Mesenteric fat pad (tissue), 1 donor: ENCODE results near the gene TBCK. TPM values are rescaled to one million over a fixed set of nuclear protein-coding genes. Genes with fewer than 3 reads are reported as not detected.
"Not testable (repeated sequence)": the region's sequence is repeated elsewhere in the genome, so short reads cannot be mapped to it uniquely, and the experiment has no call there.

Source experiments
- DNase-seq: peaks from one replicate; pipeline ENCODE4 v3.0.0-alpha.2; 2020; ENCODE audit warnings: low spot score
- total RNA-seq: library from RNA; stranded (reverse); fragmentation: NEBNext Ultra II Directional; extraction: Animal tissue kit (Norgen Biotek cat#: 25700); gene quantifications from one replicate; pipeline ENCODE4 v1.2.1, GENCODE V29; 2021
- donor health status: DM: yes; HTN: yes; CAD: no.

Gene TBCK
- total RNA-seq, 1 donor from 2014 or later: 34.9 TPM

DNA sequence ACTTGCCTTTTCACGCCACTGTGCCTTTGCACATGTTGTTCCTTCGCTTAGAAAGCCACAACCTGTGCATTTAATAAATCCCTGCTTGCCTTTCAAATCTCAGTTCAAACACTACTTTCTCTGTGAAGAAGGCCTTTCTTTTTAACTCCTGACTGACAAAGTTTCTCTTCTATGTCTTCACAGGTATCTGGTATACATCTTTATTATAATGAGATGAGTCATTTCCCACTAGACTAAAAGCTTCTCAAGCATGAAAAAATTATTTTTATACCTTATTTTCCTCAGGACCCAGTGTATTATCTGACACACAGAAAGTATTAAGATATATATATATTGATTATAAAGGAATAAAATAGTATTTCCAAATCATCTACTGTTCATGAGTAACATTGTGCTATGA is 189.9 kb downstream of the TBCK start:
- no peak for DNase-seq

DNA sequence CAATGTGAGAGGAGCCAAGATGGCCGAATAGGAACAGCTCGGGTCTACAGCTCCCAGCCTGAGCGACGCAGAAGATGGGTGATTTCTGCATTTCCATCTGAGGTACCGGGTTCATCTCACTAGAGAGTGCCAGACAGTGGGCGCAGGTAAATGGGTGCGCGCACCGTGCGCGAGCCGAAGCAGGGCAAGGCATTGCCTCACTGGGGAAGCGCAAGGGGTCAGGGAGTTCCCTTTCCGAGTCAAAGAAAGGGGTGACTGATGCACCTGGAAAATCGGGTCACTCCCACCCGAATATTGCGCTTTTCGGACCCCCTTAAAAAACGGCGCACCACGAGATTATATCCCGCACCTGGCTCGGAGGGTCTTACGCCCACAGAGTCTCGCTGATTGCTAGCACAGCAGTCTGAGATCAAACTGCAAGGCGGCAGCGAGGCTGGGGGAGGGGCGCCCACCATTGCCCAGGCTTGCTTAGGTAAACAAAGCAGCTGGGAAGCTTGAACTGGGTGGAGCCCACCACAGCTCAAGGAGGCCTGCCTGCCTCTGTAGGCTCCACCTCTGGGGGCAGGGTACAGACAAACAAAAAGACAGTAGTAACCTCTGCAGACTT is 196.0 kb downstream of the TBCK start:
- DNase-seq: not testable (repeated sequence)

DNA sequence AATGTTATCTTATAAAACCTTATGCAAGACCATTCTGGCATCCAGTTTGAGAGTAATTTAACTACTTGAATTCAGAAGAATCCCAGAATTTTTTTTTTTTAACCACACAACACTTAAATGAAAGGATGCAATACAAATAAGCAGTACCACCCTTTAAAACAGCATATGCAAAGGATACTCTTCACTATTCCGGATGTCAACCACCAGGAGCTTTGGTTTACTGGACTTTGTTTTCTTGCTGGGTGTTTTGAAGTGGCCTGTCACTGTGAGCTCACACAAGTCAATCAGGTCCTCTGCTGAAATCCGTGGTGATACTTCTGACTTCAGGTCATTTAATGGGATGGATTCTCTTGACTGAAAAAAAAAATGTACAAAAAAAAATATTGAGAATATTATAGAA is 200.0 kb downstream of the TBCK start:
- DNase-seq: no peak

DNA sequence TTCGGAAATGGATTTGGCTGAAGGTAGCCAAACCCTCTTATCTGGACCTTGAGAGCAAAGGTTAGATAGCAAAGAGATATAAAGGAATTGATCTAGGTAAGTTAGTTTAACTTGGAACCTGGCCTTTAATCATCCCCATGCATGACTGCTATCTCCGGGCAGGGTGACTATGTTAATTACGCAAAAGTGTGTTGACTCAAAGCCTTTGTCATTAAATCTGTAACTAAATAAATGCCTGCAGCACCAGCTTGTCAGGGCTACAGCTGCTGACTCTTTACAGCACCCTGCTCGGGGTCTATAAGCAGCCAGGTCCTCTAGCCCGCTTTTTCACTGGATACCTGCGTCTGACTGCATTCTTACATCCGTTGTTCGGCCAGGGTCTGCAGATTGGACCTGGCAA is 201.7 kb downstream of the TBCK start:
- no peak for DNase-seq

GRCh38 chr4:106111778-106112469 is 204.1 kb downstream of the TBCK start:
- DNase-seq: not testable (repeated sequence)

DNA sequence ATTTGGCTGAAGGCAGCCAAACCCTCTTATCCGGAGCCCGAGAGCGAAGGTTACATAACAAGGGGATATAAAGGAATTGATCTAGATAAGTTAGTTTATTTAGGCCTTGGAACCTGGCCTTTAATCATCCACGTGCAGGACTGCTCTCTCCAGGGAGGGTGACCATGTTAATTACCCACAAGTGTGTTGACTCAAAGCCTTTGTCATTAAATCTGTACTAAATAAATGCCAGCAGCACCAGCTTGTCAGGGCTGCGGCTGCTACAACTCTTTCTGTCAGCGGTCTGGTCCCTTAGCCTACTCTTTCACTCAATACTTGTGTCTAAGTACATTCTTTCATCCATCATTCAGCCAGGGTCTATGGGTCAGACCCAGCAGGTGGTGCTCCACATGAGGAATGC is 206.1 kb downstream of the TBCK start:
- DNase-seq: no peak

GRCh38 chr4:106105697-106106096 is 210.3 kb downstream of the TBCK start:
- DNase-seq: no peak

DNA sequence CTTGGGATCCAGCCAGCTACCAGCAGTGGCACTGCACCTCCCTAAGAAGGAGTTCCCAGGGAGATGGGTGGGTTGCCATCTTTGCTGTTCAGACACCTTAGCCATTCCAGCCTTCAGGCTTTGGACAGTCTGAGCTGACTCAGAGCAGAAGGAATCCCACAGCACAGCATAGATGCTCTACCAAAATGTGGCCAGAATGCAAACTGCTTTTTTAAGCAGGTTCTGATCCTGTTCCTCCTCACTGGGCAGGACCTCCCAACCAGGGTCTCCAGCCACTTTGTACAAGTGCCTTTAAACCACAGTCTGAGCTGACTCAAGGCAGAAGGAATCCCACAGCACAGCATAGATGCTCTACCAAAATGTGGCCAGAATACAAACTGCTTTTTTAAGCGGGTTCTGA is 211.7 kb downstream of the TBCK start:
- DNase-seq: no peak

GRCh38 chr4:106096454-106096853 is 219.6 kb downstream of the TBCK start:
- no peak for DNase-seq

DNA sequence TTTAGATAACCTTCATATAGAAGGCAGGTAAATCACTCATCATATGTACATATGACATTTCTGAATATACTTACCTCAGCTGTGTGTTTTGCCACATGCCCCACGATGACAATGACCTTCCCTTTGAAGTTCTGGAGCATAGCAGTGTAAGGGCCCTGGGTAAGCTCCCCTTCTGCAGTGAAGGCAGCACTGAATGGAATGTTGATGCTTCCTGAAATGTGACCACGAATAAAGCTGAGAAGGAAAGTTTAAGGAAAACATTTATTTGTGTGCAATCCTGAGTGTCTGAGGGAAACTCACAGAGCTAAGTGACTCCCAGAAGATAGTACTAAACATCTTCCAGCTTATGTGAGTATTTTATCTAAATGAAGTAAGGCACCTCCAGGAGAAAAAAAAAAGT is 220.6 kb downstream of the TBCK start:
- no peak for DNase-seq

DNA sequence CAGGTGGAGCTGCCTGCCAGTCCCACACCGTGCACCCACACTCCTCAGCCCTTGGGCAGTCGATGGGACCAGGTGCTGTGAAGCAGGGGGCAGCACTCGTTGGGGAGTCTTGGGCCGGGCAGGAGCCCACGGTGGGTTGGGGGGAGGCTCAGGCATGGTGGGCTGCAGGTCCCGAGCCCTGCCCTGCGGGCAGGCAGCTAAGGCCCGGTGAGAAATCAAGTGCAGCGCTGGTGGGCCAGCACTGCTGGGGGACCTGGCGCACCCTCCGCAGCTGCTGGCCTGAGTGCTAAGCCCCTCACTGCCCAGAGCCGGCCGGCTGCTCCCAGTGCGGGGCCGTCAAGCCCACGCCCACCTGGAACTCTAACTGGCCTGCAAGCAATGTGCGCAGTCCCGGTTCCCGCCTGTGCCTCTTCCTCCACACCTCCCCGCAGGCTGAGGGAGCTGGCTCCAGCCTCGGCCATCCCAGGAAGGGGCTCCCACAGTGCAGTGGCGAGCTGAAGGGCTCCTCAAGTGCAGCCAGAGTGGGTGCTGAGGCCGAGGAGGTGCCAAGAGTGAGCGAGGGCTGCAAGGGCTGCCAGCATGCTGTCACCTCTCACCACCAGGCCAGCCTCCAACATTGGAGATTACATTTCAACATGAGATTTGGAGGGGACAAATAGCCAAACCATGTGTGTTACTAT is 223.5 kb downstream of the TBCK start:
- DNase-seq: no peak

DNA sequence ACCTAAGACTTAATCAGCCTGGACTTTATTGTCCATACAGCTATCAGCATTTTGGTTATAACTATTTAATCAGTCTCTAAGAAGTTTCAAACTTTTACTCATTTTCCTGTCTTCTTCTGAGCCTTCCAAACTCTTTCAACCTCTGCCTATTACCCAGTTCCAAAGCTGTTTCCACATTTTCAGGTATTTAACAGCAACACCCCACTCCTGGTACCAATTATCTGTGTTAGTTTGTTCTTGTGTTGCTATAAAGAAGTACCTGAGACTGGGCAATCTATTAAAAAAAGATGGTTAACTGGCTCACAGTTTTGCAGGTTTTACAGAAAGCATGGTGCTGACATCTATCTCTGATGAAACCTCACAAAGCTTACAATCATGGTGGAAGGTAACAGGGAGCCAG is 225.2 kb downstream of the TBCK start:
- no peak for DNase-seq

GRCh38 chr4:106083065-106083464 is 232.9 kb downstream of the TBCK start:
- DNase-seq: no peak

DNA sequence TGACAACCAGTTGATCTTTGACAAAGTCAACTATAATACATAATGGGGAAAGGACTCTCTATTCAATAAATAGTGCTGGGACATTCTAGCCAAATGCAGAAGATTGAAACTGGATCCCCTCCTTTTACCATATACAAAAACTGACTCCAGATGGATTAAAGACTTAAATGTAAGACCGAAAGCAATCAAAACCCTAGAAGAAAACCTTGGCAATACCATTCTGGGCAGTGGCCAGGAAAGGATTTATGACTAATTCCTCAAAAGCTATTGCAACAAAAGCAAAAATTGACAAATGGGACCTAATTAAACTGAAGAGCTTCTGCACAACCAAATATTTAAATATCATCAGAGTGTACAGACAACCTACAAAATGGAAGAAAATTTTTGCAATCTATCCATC is 235.6 kb downstream of the TBCK start:
- no peak for DNase-seq

GRCh38 chr4:106079616-106080015 is 236.4 kb downstream of the TBCK start:
- DNase-seq: no peak

GRCh38 chr4:106065018-106065417 is 251.0 kb downstream of the TBCK start:
- no peak for DNase-seq

- DNase-seq: no peak
Measured at GRCh38 chr4:106063009-106063408, 253.0 kb downstream of the TBCK start.

- DNase-seq: no peak
Measured at GRCh38 chr4:106062452-106062875, 253.5 kb downstream of the TBCK start.

DNA sequence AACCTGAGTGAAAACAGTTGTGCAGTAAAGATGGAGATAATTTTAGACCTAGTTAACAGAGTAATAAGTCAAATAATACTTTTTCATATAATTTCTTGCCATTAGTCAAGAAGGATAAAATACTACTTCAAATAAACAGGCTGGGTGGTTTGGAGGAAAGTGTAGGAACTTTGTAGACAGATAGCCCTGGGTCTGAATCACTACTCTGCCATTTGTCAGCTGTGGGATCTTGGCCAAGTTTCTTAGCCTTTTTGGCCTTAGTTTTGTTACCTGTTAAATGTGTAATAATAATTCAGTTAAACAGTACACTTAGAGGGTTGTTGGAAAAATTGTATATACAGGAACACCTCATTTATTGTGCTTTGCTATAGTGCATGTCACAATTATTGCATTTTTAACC is 257.1 kb downstream of the TBCK start:
- DNase-seq: no peak

- no peak for DNase-seq
Measured at GRCh38 chr4:106056914-106057313, 259.1 kb downstream of the TBCK start.

DNA sequence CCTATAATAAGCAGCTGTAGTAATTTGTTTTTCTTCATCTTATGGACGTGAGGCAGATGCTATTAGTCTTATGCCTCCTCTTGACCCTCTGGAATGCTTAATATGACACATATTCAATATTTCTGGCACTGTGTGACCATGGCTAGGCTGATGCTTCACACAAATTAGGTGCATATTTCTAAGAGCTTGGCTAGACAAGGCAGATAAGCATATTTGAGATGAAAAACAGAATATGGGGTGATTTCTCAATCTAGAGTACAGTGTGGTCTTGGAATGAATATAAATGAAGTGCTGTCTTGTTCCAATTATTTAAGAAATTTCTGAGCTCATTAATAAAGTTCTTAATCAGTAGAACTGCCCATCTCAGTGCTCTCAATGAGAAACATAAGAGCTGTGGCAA is 264.5 kb downstream of the TBCK start:
- no peak for DNase-seq

DNA sequence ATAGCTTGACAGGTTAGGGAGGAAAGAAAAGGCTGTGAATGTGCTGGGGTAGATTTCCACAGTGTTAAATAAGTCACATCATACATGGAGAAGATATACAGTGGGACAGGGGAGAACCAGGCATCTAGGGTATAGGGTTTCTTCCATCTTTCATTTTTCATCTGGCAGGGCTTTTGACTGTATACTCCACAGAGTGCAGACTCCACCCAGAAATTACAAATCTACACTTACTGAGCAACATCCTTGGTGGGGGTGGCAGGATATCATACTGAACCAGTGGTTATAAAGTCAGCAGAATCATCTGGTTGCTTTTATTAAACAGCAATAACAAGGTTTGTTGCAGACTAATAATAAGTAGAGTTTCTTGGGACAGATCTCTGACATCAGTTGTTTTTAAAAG is 266.5 kb downstream of the TBCK start:
- no peak for DNase-seq
